Measurements from ENCODE around the gene NEK1.
"Not testable (repeated sequence)": the region's sequence is repeated elsewhere in the genome, so short reads cannot be mapped to it uniquely, and the experiment has no call there.

The NEK1 gene

GRCh38 chr4:169492436-169493163 lies 119.8 kb downstream of the NEK1 start:
- peak; percentile 27 for DNase-seq

GRCh38 chr4:169491211-169491610 lies 121.2 kb downstream of the NEK1 start:
- DNase-seq, result no peak

- DNase-seq, result no peak
Measured at GRCh38 chr4:169489306-169489705, 123.1 kb downstream of the NEK1 start.

GRCh38 chr4:169485791-169486742 lies 126.3 kb downstream of the NEK1 start:
- DNase-seq, result peak; percentile 37

- DNase-seq, result no peak
Measured at GRCh38 chr4:169485086-169485485, 127.3 kb downstream of the NEK1 start.

GRCh38 chr4:169484485-169484884 lies 127.9 kb downstream of the NEK1 start:
- no peak for DNase-seq

- no peak for DNase-seq
Measured at GRCh38 chr4:169464080-169464479, 148.3 kb downstream of the NEK1 start.

GRCh38 chr4:169460081-169460480 lies 152.3 kb downstream of the NEK1 start:
- no peak for DNase-seq

- DNase-seq, result no peak
Measured at GRCh38 chr4:169458575-169458974, 153.8 kb downstream of the NEK1 start.

GRCh38 chr4:169452644-169453043 lies 159.7 kb downstream of the NEK1 start:
- DNase-seq, result not testable (repeated sequence)

GRCh38 chr4:169448935-169449334 lies 163.4 kb downstream of the NEK1 start:
- not testable (repeated sequence) for DNase-seq

GRCh38 chr4:169446824-169447223 lies 165.6 kb downstream of the NEK1 start:
- DNase-seq, result no peak

GRCh38 chr4:169443748-169444147 lies 168.6 kb downstream of the NEK1 start:
- no peak for DNase-seq

- peak; percentile 3 for DNase-seq
Measured at GRCh38 chr4:169440446-169440845, 171.9 kb downstream of the NEK1 start.

- DNase-seq, result no peak
Measured at GRCh38 chr4:169439244-169439643, 173.1 kb downstream of the NEK1 start.

GRCh38 chr4:169438057-169438480 lies 174.3 kb downstream of the NEK1 start:
- no peak for DNase-seq

- DNase-seq, result no peak
Measured at GRCh38 chr4:169437299-169438047, 174.9 kb downstream of the NEK1 start.

- no peak for DNase-seq
Measured at GRCh38 chr4:169436734-169437133, 175.6 kb downstream of the NEK1 start.

- no peak for DNase-seq
Measured at GRCh38 chr4:169428376-169428775, 184.0 kb downstream of the NEK1 start.

- not testable (repeated sequence) for DNase-seq
Measured at GRCh38 chr4:169427727-169428126, 184.7 kb downstream of the NEK1 start.

GRCh38 chr4:169420291-169420690 lies 192.1 kb downstream of the NEK1 start:
- DNase-seq, result no peak

- DNase-seq, result no peak
Measured at GRCh38 chr4:169418846-169419245, 193.5 kb downstream of the NEK1 start.

- DNase-seq, result no peak
Measured at GRCh38 chr4:169417629-169418282, 194.6 kb downstream of the NEK1 start.
